RWPE1 (cell line): Measurements from ENCODE around the gene PTPRE.

Experiments
- CTCF ChIA-PET: fragments of 350-600 bp; sonication (Branson Sonifier 250); formaldehyde crosslinking; extraction: SDS; loops from one replicate; lab custom pipeline; 2021; lab: Yijun Ruan, JAX
- POLR2A ChIA-PET: fragments of 400-600 bp; formaldehyde crosslinking; extraction: SDS; loops from one replicate; lab custom pipeline; 2020; ENCODE audit warnings: antibody characterized with exemption; ENCODE audit not compliant: low non-redundant PET; lab: Yijun Ruan, JAX
- DNase-seq: peaks from one replicate; pipeline ENCODE4 v3.0.0; 2012; ENCODE audit warnings: low spot score
- H3K27ac ChIP-seq: fragments of 450-650 bp; 2 replicates; pipeline ENCODE4 v1.5.1; 2017
- TF ChIP-seq, protein P1 (sequence below): fragments of 450-650 bp; conservative IDR thresholded peaks from 2 replicates; pipeline ENCODE4 v1.5.1; 2017; ENCODE audit warnings: low read depth, mild to moderate bottlenecking

PTPRE gene

GRCh38 chr10:128103229-128103714 is 196.4 kb downstream of the PTPRE start:
- ChIA-PET POLR2A (no interaction called here), CTCF (interaction anchor here (1.2 kb wide), 1 partner anchor 25 kb away, joined by 4 read pairs; no protein-coding TSS in a partner anchor)
- 0 out of 2 replicates have a peak overlapping the region, but pooled peaks have one; percentile 12 for H3K27ac ChIP-seq
- no peak for DNase-seq
- TF ChIP-seq, protein P1, sequence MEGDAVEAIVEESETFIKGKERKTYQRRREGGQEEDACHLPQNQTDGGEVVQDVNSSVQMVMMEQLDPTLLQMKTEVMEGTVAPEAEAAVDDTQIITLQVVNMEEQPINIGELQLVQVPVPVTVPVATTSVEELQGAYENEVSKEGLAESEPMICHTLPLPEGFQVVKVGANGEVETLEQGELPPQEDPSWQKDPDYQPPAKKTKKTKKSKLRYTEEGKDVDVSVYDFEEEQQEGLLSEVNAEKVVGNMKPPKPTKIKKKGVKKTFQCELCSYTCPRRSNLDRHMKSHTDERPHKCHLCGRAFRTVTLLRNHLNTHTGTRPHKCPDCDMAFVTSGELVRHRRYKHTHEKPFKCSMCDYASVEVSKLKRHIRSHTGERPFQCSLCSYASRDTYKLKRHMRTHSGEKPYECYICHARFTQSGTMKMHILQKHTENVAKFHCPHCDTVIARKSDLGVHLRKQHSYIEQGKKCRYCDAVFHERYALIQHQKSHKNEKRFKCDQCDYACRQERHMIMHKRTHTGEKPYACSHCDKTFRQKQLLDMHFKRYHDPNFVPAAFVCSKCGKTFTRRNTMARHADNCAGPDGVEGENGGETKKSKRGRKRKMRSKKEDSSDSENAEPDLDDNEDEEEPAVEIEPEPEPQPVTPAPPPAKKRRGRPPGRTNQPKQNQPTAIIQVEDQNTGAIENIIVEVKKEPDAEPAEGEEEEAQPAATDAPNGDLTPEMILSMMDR, result no peak

DNA sequence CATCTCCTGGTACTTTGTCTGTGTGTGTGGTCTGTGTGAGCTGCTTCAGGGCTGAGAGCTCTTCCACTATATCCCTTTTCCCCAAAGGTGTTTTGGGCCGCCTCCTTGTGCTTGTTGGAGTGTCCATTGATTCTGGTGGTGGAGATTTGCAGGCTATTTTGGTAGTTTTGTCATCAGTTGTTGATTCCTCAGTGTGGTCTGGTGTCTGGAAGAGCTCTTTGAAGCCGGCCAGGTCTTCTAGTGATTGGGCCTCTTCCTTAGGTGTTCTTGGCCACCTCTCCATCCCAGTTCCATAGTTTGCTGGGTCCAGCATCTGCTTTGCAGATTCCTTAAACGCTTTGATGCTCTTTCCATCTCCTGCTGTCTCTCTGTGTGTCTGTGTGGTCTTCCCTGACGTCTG is 198.5 kb downstream of the PTPRE start:
- no peak overlapping the region for H3K27ac ChIP-seq
- TF ChIP-seq, protein P1, result no peak
- no peak for DNase-seq
- ChIA-PET CTCF (interaction anchor here (0.6 kb wide), 1 partner anchor 50 kb away, joined by 5 read pairs; no protein-coding TSS in a partner anchor), POLR2A (no interaction called here)

- POLR2A ChIA-PET, result no interaction called here
- H3K27ac ChIP-seq, result no peak overlapping the region
- DNase-seq, result no peak
- TF ChIP-seq, protein P1, result no peak
- CTCF ChIA-PET, result interaction anchor here (0.9 kb wide), 1 partner anchor 19 kb away, joined by 4 read pairs; no protein-coding TSS in a partner anchor
Observed at GRCh38 chr10:128109707-128110106, 202.8 kb downstream of the PTPRE start.

- TF ChIP-seq, protein P1, result no peak
- ChIA-PET CTCF (no interaction called here), POLR2A (no interaction called here)
- no peak overlapping the region for H3K27ac ChIP-seq
- no peak for DNase-seq
Observed at GRCh38 chr10:128110339-128110738, 203.4 kb downstream of the PTPRE start.

DNA sequence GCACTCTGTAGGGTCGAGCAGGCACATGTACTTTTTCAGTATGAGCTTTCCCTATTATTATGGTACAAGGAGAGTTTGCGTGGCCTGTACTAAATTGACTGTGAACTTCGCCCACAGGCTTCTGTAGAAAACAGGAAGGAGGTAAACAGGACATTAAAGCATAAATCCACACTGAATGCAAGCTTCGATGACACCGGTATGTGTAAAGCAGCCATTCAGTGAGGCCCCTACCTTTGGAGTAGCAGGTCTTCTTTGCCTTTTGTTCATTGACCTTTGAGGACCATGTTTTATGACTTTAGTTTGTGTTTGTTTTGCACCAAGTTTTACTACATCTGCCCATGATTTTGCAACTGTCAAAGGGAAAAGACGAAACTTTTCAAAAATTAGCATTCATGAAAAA is 204.8 kb downstream of the PTPRE start:
- no peak for DNase-seq
- H3K27ac ChIP-seq, result no peak overlapping the region
- ChIA-PET POLR2A (no interaction called here), CTCF (interaction anchor here (1.1 kb wide), 1 partner anchor 33 kb away, joined by 5 read pairs; no protein-coding TSS in a partner anchor)
- TF ChIP-seq, protein P1, result no peak

GRCh38 chr10:128113026-128113425 is 206.1 kb downstream of the PTPRE start:
- POLR2A ChIA-PET, result no interaction called here

More at GRCh38 chr10:128113026-128113425, 206.1 kb downstream of the PTPRE start:
- no peak overlapping the region for H3K27ac ChIP-seq
- no peak for DNase-seq
- TF ChIP-seq, protein P1, result no peak
- CTCF ChIA-PET, result interaction anchor here (0.7 to 1.1 kb wide), 2 partner anchors 14 to 35 kb away, joined by 4 to 5 read pairs; no protein-coding TSS in a partner anchor
